ENCODE data around the gene FAM222B. TPM values are rescaled to one million over a fixed set of nuclear protein-coding genes. Genes with fewer than 3 reads are reported as not detected.

FAM222B gene
- total and polyA plus RNA-seq, 9 of the 15 experiments (the other 6 are each of a cell fraction or from before 2014, with no cell fraction given), result 4.0 to 34.6 (median 7.5) TPM

- no peak for TF ChIP-seq E4F1 (CRISPR knock-in tag; IDR thresholded peaks at IDR 0.05; ENCODE audit: borderline replicate concordance)
- no peak for TF ChIP-seq BRD9 (IDR thresholded peaks at IDR 0.05; ENCODE audit: low read depth, partially characterized antibody)
- TF ChIP-seq RB1 (IDR thresholded peaks at IDR 0.05; ENCODE audit: low read depth), result no peak
- no peak for TF ChIP-seq HDAC6 (IDR thresholded peaks at IDR 0.05; ENCODE audit: low read depth, low read length)
- TF ChIP-seq REST (IDR thresholded peaks at IDR 0.05; ENCODE audit: borderline replicate concordance), result no peak
- TF ChIP-seq REST (CRISPR knock-in tag; IDR thresholded peaks at IDR 0.05; ENCODE audit: low read depth), result no peak
- TF ChIP-seq SRSF3 (IDR thresholded peaks at IDR 0.05; ENCODE audit: insufficient read depth, low read length), result no peak
- peak; percentile 85 for TF ChIP-seq ZNF316 (IDR thresholded peaks at IDR 0.05)
- no peak for TF ChIP-seq ZNF77 (CRISPR knock-in tag; IDR thresholded peaks at IDR 0.05)
- TF ChIP-seq POLR2A (conservative IDR thresholded peaks at IDR 0.05), result peak; percentile 2; the same call in 1 of the 2 replicates
- TF ChIP-seq RBFOX2 (IDR thresholded peaks at IDR 0.05; ENCODE audit: low read depth, low read length), result 0 out of 2 replicates have a peak, but pooled peaks have one; percentile 37
- TF ChIP-seq ZNF561 (CRISPR knock-in tag; conservative IDR thresholded peaks at IDR 0.05), result no peak
- TF ChIP-seq ETS2 (tag; IDR thresholded peaks at IDR 0.05; ENCODE audit: borderline replicate concordance, poor library complexity, severe bottlenecking), result no peak
- TF ChIP-seq BCLAF1 (IDR thresholded peaks at IDR 0.05; ENCODE audit: borderline replicate concordance in 1 of 2, control insufficient read depth in 1 of 2, low read depth in 2 of 2, low read length in 1 of 2), result 0 out of 4 replicates have a peak, but pooled peaks of 1 of the 2 experiments have one; percentile 39
These were observed 119.3 kb downstream of the FAM222B start (continued) for GRCh38 chr17:28723159-28723835.

Data from K562 (cell line).